WTC11 (cell line): Measurements from ENCODE around the gene LYRM4. TPM values are rescaled to one million over a fixed set of nuclear protein-coding genes. Genes with fewer than 3 reads are reported as not detected.

Experiments used
- ATAC-seq: fragments of 200-7000 bp; cut with Tn5 transposase; 2 replicates; pipeline ENCODE4 v1.10.0; 2021; ENCODE audit warnings: mild to moderate bottlenecking, moderate library complexity
- CTCF ChIA-PET: fragments of 300-600 bp; sonication (Branson Sonifier 250); formaldehyde crosslinking; loops from one replicate; lab custom pipeline; 2021; ENCODE audit warnings: antibody characterized with exemption; lab: Charles Lee
- POLR2A ChIA-PET: fragments of 350-600 bp; sonication (Branson Sonifier 250); formaldehyde crosslinking; loops from one replicate; lab custom pipeline; 2021; ENCODE audit warnings: antibody characterized with exemption; lab: Charles Lee
- DNase-seq: peaks from one replicate; pipeline ENCODE4 v3.0.0; 2021; ENCODE audit warnings: low spot score
- H3K27ac Mint-ChIP-seq: 2 replicates; pipeline ENCODE4 v1.8.0; 2021; ENCODE audit warnings: mixed read lengths
- H3K27me3 Mint-ChIP-seq: 2 replicates; pipeline ENCODE4 v1.8.0; 2021; ENCODE audit warnings: low read depth, mild to moderate bottlenecking, moderate library complexity, mixed read lengths
- H3K36me3 Mint-ChIP-seq: 2 replicates; pipeline ENCODE4 v1.8.0; 2021; ENCODE audit warnings: mixed read lengths
- H3K4me1 Mint-ChIP-seq: 2 replicates; pipeline ENCODE4 v1.8.0; 2022; ENCODE audit warnings: mixed read lengths
- H3K4me3 Mint-ChIP-seq: 2 replicates; pipeline ENCODE4 v1.8.0; 2021; ENCODE audit warnings: mild to moderate bottlenecking, moderate library complexity, mixed read lengths
- H3K9me3 Mint-ChIP-seq: 2 replicates; pipeline ENCODE4 v1.8.0; 2021; ENCODE audit warnings: mixed read lengths
- AR ChIP-seq: fragments of 250-450 bp; sonication (Bioruptor Pico); IDR thresholded peaks from 2 replicates; pipeline ENCODE4 v1.9.0; 2021; ENCODE audit warnings: mild to moderate bottlenecking
- ARID4B ChIP-seq: sonication (generic); formaldehyde crosslinking; IDR thresholded peaks from 2 replicates; pipeline ENCODE4 v1.8.0; 2023; ENCODE audit warnings: missing genetic modification reagents, mild to moderate bottlenecking, borderline replicate concordance
- ATF1 ChIP-seq: sonication (generic); formaldehyde crosslinking; IDR thresholded peaks from 2 replicates; pipeline ENCODE4 v1.8.1; 2023; ENCODE audit warnings: mild to moderate bottlenecking, moderate library complexity, missing genetic modification reagents
- ESRRA ChIP-seq: sonication (generic); formaldehyde crosslinking; IDR thresholded peaks from 2 replicates; pipeline ENCODE4 v1.8.1; 2022; ENCODE audit warnings: mild to moderate bottlenecking, missing genetic modification reagents, borderline replicate concordance
- FOXJ3 ChIP-seq: sonication (generic); formaldehyde crosslinking; IDR thresholded peaks from 2 replicates; pipeline ENCODE4 v1.9.0; 2021; ENCODE audit warnings: missing genetic modification reagents, mild to moderate bottlenecking, borderline replicate concordance
- FOXP4 ChIP-seq: sonication (generic); formaldehyde crosslinking; IDR thresholded peaks from 2 replicates; pipeline ENCODE4 v1.8.0; 2022; ENCODE audit warnings: mild to moderate bottlenecking, missing genetic modification reagents
- MYBL2 ChIP-seq: sonication (generic); formaldehyde crosslinking; IDR thresholded peaks from 2 replicates; pipeline ENCODE4 v1.8.1; 2023; ENCODE audit warnings: mild to moderate bottlenecking, moderate library complexity, missing genetic modification reagents
- OVOL2 ChIP-seq: fragments of 250-450 bp; sonication (Bioruptor Pico); IDR thresholded peaks from 2 replicates; pipeline ENCODE4 v1.9.0; 2021; ENCODE audit warnings: mild to moderate bottlenecking, borderline replicate concordance
- SMAD3 ChIP-seq: sonication (generic); formaldehyde crosslinking; IDR thresholded peaks from 2 replicates; pipeline ENCODE4 v1.8.0; 2022; ENCODE audit warnings: missing genetic modification reagents, mild to moderate bottlenecking, borderline replicate concordance
- TEAD4 ChIP-seq: sonication (generic); formaldehyde crosslinking; IDR thresholded peaks from 2 replicates; pipeline ENCODE4 v1.8.0; 2022; ENCODE audit warnings: mild to moderate bottlenecking, missing genetic modification reagents
- USF1 ChIP-seq: sonication (generic); formaldehyde crosslinking; IDR thresholded peaks from 2 replicates; pipeline ENCODE4 v1.8.0; 2022; ENCODE audit warnings: mild to moderate bottlenecking, missing genetic modification reagents
- ZMAT4 ChIP-seq: fragments of 250-450 bp; sonication (Bioruptor Pico); IDR thresholded peaks from 2 replicates; pipeline ENCODE4 v1.9.0; 2021; ENCODE audit warnings: mild to moderate bottlenecking
- ZNF263 ChIP-seq: sonication (generic); formaldehyde crosslinking; IDR thresholded peaks from 2 replicates; pipeline ENCODE4 v1.8.1; 2022; ENCODE audit warnings: low read depth, mild to moderate bottlenecking, moderate library complexity, missing genetic modification reagents
- ZNF317 ChIP-seq: sonication (generic); formaldehyde crosslinking; IDR thresholded peaks from 2 replicates; pipeline ENCODE4 v1.8.1; 2023; ENCODE audit warnings: low read depth, mild to moderate bottlenecking, moderate library complexity, missing genetic modification reagents, borderline replicate concordance
- ZNF396 ChIP-seq: fragments of 250-450 bp; sonication (Bioruptor Pico); IDR thresholded peaks from 2 replicates; pipeline ENCODE4 v1.8.0; 2021; ENCODE audit warnings: mild to moderate bottlenecking, moderate library complexity, borderline replicate concordance
- ZNF423 ChIP-seq: fragments of 250-450 bp; sonication (Bioruptor Pico); IDR thresholded peaks from 2 replicates; pipeline ENCODE4 v2.1.2; 2022; ENCODE audit warnings: mild to moderate bottlenecking, moderate library complexity
- total RNA-seq: library from RNA; stranded (reverse); gene quantifications from 3 replicates; pipeline ENCODE4 v1.2.3, GENCODE V29; 2021
- TF ChIP-seq, protein P1 (sequence below): sonication (generic); formaldehyde crosslinking; IDR thresholded peaks from 2 replicates; pipeline ENCODE4 v1.8.1; 2022; ENCODE audit warnings: missing genetic modification reagents, borderline replicate concordance
- TF ChIP-seq, protein P2 (sequence below): sonication (generic); formaldehyde crosslinking; IDR thresholded peaks from 2 replicates; pipeline ENCODE4 v1.8.1; 2023; ENCODE audit warnings: mild to moderate bottlenecking, missing genetic modification reagents, moderate library complexity

The LYRM4 gene
- total RNA-seq, 1 experiment from 2014 or later = 49.7 TPM

DNA sequence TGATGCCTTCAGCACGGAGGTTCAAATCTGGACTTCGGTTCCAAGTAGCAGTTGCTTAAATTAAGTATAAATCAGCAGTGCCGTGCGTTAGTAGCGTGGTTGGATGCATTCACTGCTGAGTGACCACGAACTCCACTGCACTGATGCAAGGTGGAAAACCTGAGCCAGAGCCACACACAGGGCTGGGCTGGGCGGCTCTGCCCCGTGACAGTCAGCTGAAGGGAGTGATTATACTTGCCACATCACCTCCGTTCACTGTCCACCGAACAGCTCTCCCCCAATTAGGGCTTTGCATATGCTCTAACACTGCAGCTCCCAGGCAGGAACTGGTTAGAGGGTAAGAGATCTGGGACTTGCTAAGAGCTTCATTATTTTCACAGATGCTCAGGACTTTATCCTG is 153.4 kb downstream of the LYRM4 start (continued):
- TF ChIP-seq, protein P1, sequence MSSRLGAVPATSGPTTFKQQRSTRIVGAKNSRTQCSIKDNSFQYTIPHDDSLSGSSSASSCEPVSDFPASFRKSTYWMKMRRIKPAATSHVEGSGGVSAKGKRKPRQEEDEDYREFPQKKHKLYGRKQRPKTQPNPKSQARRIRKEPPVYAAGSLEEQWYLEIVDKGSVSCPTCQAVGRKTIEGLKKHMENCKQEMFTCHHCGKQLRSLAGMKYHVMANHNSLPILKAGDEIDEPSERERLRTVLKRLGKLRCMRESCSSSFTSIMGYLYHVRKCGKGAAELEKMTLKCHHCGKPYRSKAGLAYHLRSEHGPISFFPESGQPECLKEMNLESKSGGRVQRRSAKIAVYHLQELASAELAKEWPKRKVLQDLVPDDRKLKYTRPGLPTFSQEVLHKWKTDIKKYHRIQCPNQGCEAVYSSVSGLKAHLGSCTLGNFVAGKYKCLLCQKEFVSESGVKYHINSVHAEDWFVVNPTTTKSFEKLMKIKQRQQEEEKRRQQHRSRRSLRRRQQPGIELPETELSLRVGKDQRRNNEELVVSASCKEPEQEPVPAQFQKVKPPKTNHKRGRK (CRISPR knock-in tag) = no peak
- TF ChIP-seq FOXP4 = no peak
- no peak for TF ChIP-seq TEAD4 (CRISPR knock-in tag)
- no peak for TF ChIP-seq ZNF396 (CRISPR knock-in tag)

DNA sequence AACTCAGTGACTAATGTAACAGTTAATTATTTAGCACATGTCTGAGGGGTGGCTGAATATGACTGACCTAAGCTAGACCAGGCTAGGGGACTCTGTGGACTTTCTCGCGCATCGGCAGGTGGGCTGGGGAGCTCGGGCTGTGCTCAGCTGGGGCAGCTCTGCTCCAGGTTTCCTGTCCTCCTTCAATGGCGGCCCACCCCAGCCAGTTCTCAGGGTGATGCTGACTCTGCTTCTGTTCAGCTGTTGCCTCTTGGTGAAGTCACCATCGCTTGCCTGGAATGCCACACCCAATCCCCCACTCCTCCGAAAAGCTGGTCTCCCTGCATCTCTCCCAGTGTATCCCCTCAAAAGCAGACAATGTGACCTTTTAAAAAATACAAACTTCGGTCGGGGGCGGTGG is 155.6 kb downstream of the LYRM4 start:
- H3K36me3 Mint-ChIP-seq = no peaks in the 10 kb centered on the region
- no peak for ATAC-seq
- no peaks in the 10 kb centered on the region for H3K27me3 Mint-ChIP-seq
- TF ChIP-seq, protein P2, sequence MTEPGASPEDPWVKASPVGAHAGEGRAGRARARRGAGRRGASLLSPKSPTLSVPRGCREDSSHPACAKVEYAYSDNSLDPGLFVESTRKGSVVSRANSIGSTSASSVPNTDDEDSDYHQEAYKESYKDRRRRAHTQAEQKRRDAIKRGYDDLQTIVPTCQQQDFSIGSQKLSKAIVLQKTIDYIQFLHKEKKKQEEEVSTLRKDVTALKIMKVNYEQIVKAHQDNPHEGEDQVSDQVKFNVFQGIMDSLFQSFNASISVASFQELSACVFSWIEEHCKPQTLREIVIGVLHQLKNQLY (CRISPR knock-in tag) = no peak
- TF ChIP-seq SMAD3 (CRISPR knock-in tag) (no peak), FOXJ3 (CRISPR knock-in tag) (no peak), AR (CRISPR knock-in tag) (no peak), ESRRA (CRISPR knock-in tag) (no peak)
- TF ChIP-seq, all 79 proteins: peak for 0
- DNase-seq = no peak
- peaks cover 3% of the 10 kb centered on the region; the same call in 1 of the 2 replicates for H3K9me3 Mint-ChIP-seq
- CTCF ChIA-PET = interaction anchor here (0.8 to 3.0 kb wide), 2 partner anchors 39 to 70 kb away, joined by 3 to 9 read pairs; no protein-coding TSS in a partner anchor
- POLR2A ChIA-PET = no interaction called here
- peaks cover 17% of the 10 kb centered on the region for H3K4me1 Mint-ChIP-seq
- H3K4me3 Mint-ChIP-seq = no peak overlapping the region
- no peak overlapping the region for H3K27ac Mint-ChIP-seq

GRCh38 chr6:5104667-5105066 is 156.1 kb downstream of the LYRM4 start:
- POLR2A ChIA-PET = no interaction called here
- Mint-ChIP-seq H3K4me3 (no peak overlapping the region), H3K27ac (no peak overlapping the region)
- no peak for TF ChIP-seq ZNF317
- no peak for TF ChIP-seq ZNF263 (CRISPR knock-in tag)
- no peak for TF ChIP-seq ZNF423
- TF ChIP-seq ZMAT4 = no peak
- TF ChIP-seq OVOL2 (CRISPR knock-in tag) = no peak
- no peak for TF ChIP-seq ARID4B (CRISPR knock-in tag)
- no peak for TF ChIP-seq USF1 (CRISPR knock-in tag)
- TF ChIP-seq, protein P1 (CRISPR knock-in tag) = no peak
- TF ChIP-seq ATF1 = no peak
- TF ChIP-seq MYBL2 (CRISPR knock-in tag) = no peak

More at GRCh38 chr6:5104667-5105066, 156.1 kb downstream of the LYRM4 start:
- DNase-seq (no peak), ATAC-seq (no peak)
- Mint-ChIP-seq H3K9me3 (peaks cover 3% of the 10 kb centered on the region; the same call in 1 of the 2 replicates), H3K27me3 (no peaks in the 10 kb centered on the region), H3K4me1 (peaks cover 17% of the 10 kb centered on the region), H3K36me3 (no peaks in the 10 kb centered on the region)
- CTCF ChIA-PET = interaction anchor here (3.0 kb wide), 1 partner anchor 70 kb away, joined by 9 read pairs; no protein-coding TSS in a partner anchor
